Hepatocyte (in vitro differentiated cells): ENCODE results near the gene ARHGAP6.

Experiments
- CTCF ChIP-seq: fragments of 200-600 bp; sonication (generic); IDR thresholded peaks from 2 replicates; pipeline ENCODE4 v1.5.1; 2016; ENCODE audit warnings: antibody characterized with exemption, mild to moderate bottlenecking; ENCODE audit not compliant: poor library complexity
- EZH2 ChIP-seq: fragments of 200-600 bp; sonication (generic); IDR thresholded peaks from 2 replicates; pipeline ENCODE4 v1.6.1; 2016; ENCODE audit warnings: antibody characterized with exemption, mild to moderate bottlenecking, borderline replicate concordance
- EZH2phosphoT487 ChIP-seq: fragments of 200-600 bp; sonication (generic); IDR thresholded peaks from one replicate; pipeline ENCODE4 v1.6.1; 2018; ENCODE audit warnings: antibody characterized with exemption, mild to moderate bottlenecking, low read depth, moderate library complexity; ENCODE audit not compliant: unreplicated experiment, severe bottlenecking

- no peak for TF ChIP-seq CTCF
- no peak for TF ChIP-seq EZH2
- no peak for TF ChIP-seq EZH2phosphoT487
These were observed 297.9 kb downstream of the ARHGAP6 start for GRCh38 chrX:11367609-11368430.
